ENCODE data around the gene GBGT1. TPM values are rescaled to one million over a fixed set of nuclear protein-coding genes. Genes with fewer than 3 reads are reported as not detected.
A peak's percentile ranks its signal among the peaks of the same experiment; 100 is the strongest.
"Not testable (repeated sequence)": the region's sequence is repeated elsewhere in the genome, so short reads cannot be mapped to it uniquely, and the experiment has no call there.

The GBGT1 gene
- total and polyA plus RNA-seq, 10 donors = 9.2 to 52.8 (median 30.7) TPM

- DNase-seq = no peak
- Histone ChIP-seq H3K4me3 (no peak overlapping the region), H3K36me3 (no peaks in the 10 kb centered on the region), H3K9me3 (peaks cover 0 to 6% (median 0%) of the 10 kb centered on the region in 8 donors), H3K27ac (no peak overlapping the region), H3K4me1 (no peaks in the 10 kb centered on the region), H3K27me3 (replicated peaks in 1 of 7) (peaks cover 0 to 73% (median 0%) of the 10 kb centered on the region in 7 donors)
- 73 to 80% (median 80%) methylated on average over 15 to 16 of the region's 16 CpGs for WGBS, 5 donors
- intact Hi-C loops (cut with DNase I; ENCODE audit: low total_unique reads) = no loop called here
- no peak for TF ChIP-seq CTCF (IDR thresholded peaks at IDR 0.05 in 8 of 11, conservative IDR thresholded peaks at IDR 0.05 in 3 of 11)
- TF ChIP-seq POLR2AphosphoS5 (IDR thresholded peaks at IDR 0.05) = no peak
- no peak for TF ChIP-seq POLR2A (IDR thresholded peaks at IDR 0.05)
These were observed 43.9 kb upstream of the GBGT1 start for GRCh38 chr9:133207540-133208170.

DNA sequence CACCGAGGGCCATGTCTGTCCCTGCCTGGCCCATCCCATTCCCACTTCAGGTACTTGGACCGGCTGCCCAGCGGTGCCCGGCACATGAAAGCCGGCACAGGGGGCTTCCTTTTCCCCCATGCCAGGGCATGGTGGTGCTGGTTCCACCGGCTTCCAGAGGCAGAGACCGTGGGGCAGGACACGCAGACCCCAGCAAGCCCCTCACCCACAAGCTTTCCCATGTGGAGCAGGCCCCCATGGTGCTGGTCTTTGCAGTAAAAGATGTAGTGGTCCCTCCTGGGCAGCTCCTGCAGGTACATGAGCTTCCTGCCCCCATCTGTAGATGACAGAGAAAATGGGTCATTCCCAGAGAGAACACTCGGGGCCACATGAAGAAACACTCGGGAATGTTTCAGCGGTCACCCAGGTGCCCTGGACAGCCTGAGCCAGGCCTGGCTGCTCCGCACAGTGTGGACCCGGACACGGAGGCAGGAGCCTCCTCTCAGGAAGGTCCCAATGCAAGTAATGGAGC is 43.4 kb upstream of the GBGT1 start:
- no peak overlapping the region for H3K27ac ChIP-seq
- H3K4me1 ChIP-seq = no peaks in the 10 kb centered on the region
- TF ChIP-seq POLR2AphosphoS5 (IDR thresholded peaks at IDR 0.05) = no peak
- TF ChIP-seq POLR2A (IDR thresholded peaks at IDR 0.05) = no peak
- TF ChIP-seq CTCF (IDR thresholded peaks at IDR 0.05 in 8 of 11, conservative IDR thresholded peaks at IDR 0.05 in 3 of 11) = no peak
- H3K4me3 ChIP-seq = no peak overlapping the region
- H3K27me3 ChIP-seq (replicated peaks in 1 of 7) = peaks cover 0 to 74% (median 0%) of the 10 kb centered on the region in 7 donors
- DNase-seq = peak; percentile 56
- 77 to 89% (median 81%) methylated on average over 7 to 14 of the region's 14 CpGs for WGBS, 5 donors
- intact Hi-C loops (cut with DNase I; ENCODE audit: low total_unique reads) = no loop called here
- no peaks in the 10 kb centered on the region for H3K36me3 ChIP-seq
- H3K9me3 ChIP-seq = peaks cover 0 to 6% (median 0%) of the 10 kb centered on the region in 8 donors

GRCh38 chr9:133205996-133206931 is 42.5 kb upstream of the GBGT1 start:
- WGBS, 5 donors = 78 to 88% (median 82%) methylated on average over 23 to 35 of the region's 35 CpGs
- peak; percentile 51 for DNase-seq
- Histone ChIP-seq H3K4me3 (no peak overlapping the region), H3K9me3 (peaks cover 0 to 2% (median 0%) of the 10 kb centered on the region in 8 donors), H3K27me3 (replicated peaks in 1 of 7) (peaks cover 0 to 79% (median 0%) of the 10 kb centered on the region in 7 donors), H3K4me1 (no peaks in the 10 kb centered on the region), H3K27ac (no peak overlapping the region), H3K36me3 (no peaks in the 10 kb centered on the region)
- intact Hi-C loops (cut with DNase I; ENCODE audit: low total_unique reads) = no loop called here
- no peak for TF ChIP-seq CTCF (IDR thresholded peaks at IDR 0.05 in 8 of 11, conservative IDR thresholded peaks at IDR 0.05 in 3 of 11)

- H3K4me1 ChIP-seq; H3K4me3 ChIP-seq; intact Hi-C loops (cut with DNase I; ENCODE audit: low total_unique reads); H3K27ac ChIP-seq; H3K9me3 ChIP-seq; H3K36me3 ChIP-seq: not testable (repeated sequence)
- DNase-seq = peak; percentile 29
- 62 to 83% (median 75%) methylated on average over 14 of the region's 14 CpGs for WGBS, 5 donors
- peaks cover 0 to 79% (median 0%) of the 10 kb centered on the region in 7 donors for H3K27me3 ChIP-seq (replicated peaks in 1 of 7)
These were observed 41.8 kb upstream of the GBGT1 start for GRCh38 chr9:133205481-133205887.

Measured in spleen (tissue), 11 donors.